Stimulated activated CD4-positive, alpha-beta T cell treated with anti-CD3 and anti-CD28 coated beads, Interleukin-12 subunit alpha, Interleukin-12 subunit beta, amount 100 ng/mL, for 48 hours (primary cell): ENCODE results near the gene CCL11.
"Not testable (repeated sequence)": the region's sequence is repeated elsewhere in the genome, so short reads cannot be mapped to it uniquely, and the experiment has no call there.

Experiments used
- DNase-seq, 3 donors: peaks; one replicate each; pipeline ENCODE4 v3.0.0-alpha.2; 2020; ENCODE audit warnings: low read depth in 2 of 3, low spot score in 1 of 3

The CCL11 gene

DNA sequence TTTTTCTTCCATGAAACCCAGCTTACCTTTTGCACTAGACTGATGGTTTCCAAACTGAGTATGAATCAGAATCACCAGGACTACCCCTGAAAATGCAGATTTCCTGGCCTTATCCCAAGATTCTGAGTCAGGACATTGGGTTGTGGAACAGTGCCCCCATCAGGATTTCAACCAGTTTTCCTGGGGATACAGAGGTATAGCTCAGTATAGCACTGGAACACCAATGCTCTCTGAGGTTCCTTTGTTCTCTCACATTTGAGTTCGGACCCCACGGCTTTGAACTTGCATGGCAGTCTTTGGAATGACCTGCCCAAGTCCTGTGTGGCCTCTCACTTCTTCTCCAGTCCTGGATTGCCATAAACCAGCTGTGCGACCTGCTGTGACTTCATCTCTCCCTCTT lies 20.9 kb downstream of the CCL11 start:
- no peak for DNase-seq

DNA sequence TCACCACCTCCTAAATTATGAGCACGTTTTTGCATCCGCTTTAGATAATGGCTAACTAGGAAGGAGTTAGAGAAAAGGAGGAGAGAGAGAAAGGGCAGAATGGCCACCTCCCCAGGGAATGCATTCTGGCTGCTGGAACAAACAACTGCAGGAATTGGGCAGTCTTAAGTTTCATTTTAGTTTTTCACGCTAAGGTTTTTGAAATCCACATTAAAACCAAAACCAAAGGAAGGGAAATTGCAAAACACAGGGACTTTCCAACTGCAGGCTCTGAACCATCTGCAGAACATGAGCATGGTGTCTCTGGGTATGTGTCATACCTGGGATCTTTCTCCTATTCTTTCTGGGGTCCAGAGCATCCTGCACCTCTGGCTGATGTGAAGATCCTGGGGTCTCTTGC lies 21.6 kb downstream of the CCL11 start:
- no peak for DNase-seq

- no peak for DNase-seq
Observed at GRCh38 chr17:34308371-34308770, 22.8 kb downstream of the CCL11 start.

DNA sequence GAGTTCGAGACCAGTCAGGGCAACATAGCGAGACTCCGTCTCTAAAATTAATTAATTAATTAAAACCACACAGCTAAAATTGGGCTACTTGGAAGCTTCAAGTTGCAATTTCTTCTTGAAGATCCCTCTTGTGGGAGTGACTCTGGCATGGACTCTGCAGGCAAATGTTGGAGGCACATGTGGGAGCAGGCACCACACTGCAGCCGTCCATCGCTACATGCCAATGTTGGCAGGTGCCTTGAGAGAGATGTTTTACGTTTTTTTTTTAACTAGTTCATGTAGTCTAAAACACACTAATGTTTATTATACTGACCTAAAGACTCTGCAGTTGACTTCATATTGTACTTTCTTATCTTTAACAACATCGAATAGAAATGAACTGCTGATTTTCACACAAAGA lies 25.7 kb downstream of the CCL11 start:
- DNase-seq = no peak

DNA sequence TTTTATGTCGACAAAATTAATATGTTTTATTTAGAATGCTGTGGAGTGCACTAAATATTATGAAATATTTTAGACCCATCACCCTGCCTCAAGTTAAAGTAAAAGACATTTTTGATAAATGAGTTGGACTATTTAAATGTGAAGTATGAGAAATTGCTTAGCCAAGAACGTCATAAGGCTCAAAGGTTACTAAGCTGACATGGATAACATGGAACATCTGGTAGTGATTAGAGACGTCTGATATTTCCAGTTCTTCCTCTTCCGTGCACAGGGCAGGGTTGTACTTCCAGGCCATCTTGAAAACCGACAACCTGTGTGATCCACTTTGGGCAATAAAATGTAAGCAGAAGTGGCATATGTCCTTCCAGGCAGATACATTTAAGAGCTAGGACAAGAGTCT lies 26.5 kb downstream of the CCL11 start:
- DNase-seq = no peak

DNA sequence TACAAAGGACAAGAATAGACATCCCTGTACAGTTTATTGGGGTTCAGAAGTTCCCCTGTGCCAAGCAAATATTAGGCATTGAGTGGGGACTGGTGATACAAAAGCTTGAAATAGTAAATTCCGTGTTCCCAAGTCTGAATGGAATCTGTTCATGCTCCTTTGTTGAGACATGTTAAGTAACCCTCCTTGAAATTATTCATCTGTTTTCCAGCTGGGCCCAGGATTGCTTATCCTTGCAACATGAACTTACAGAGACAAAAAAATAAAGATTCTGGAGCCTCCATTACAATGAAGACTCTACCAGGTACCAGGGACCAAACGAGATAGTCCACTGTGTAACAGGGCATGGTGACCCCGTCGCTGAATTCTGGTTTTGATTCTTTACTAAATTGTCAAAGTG lies 27.6 kb downstream of the CCL11 start:
- DNase-seq = no peak

DNA sequence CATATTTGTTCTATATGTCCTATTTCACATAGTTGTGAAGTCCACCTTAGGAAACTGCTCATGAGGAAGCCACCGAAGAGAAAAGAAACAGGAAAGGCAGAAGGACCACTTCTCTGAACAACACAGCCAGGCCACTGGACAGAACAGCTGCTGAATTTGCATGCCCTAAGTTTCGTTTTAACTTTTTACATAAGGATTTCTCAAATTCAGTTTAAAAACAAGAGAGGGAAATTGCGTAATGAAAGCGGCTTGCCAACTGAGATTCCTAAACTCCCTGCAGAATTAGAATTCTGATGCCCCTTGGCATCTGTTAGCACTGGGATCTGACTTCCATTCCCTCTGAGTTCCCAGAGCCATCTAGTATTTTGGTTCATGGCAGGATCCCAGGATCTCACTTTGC lies 28.7 kb downstream of the CCL11 start:
- DNase-seq = no peak

- no peak for DNase-seq
Observed at GRCh38 chr17:34318474-34318873, 32.9 kb downstream of the CCL11 start.

GRCh38 chr17:34319039-34319483 lies 33.5 kb downstream of the CCL11 start, which contains the start of gene CCL8:
CCL8 (plus strand) TSS chr17:34319435; CDS start chr17:34319502, 67 bp downstream.
- no peak for DNase-seq

DNA sequence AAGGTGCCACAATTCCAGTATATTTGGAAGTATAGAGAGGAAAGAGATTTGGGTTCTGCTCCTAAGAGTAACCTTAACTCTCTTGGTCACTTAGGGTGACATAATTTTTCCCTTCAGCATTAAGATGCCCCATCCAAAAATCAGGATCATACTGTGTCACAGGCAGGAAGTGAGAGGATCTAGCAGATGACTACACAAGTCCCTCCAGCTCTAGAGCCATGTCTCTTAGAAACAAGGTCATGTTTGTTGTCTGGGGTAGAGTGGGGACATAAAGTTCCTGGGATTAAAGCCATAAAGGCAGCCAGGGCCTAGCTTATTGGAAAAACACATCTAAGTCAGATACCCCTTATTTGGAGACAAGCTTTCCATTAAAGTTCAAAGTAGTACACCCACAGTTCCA lies 36.4 kb downstream of the CCL11 start:
- DNase-seq = no peak

GRCh38 chr17:34327580-34327979 lies 42.0 kb downstream of the CCL11 start:
- DNase-seq = not testable (repeated sequence)

DNA sequence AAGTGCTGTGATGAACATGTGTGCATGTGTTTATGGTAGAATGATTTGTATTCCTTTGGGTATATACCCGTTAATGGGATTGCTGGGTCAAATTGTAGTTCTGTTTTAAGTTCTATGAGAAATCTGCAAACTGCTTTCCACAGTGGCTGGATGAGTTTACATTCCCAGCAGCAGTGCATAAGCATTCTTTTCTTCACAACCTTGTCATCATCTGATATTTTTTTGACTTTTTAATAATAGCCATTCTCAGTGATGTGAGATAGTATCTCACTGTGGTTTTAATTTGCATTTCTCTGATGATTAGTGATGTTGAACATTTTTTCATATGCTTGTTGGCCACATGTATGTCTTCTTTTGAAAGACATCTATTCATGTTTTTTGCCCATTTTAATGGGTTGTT lies 52.2 kb downstream of the CCL11 start:
- DNase-seq = no peak
